Right hindlimb (tissue), 1 donor: ENCODE measurements around the gene TNKS1BP1.

Experiments
- DNase-seq: peaks from one replicate; pipeline ENCODE4 v3.0.0-alpha.2; 2018

TNKS1BP1 gene

GRCh38 chr11:57251491-57252104, 73.2 kb downstream of the TNKS1BP1 start:
- DNase-seq = no peak

DNA sequence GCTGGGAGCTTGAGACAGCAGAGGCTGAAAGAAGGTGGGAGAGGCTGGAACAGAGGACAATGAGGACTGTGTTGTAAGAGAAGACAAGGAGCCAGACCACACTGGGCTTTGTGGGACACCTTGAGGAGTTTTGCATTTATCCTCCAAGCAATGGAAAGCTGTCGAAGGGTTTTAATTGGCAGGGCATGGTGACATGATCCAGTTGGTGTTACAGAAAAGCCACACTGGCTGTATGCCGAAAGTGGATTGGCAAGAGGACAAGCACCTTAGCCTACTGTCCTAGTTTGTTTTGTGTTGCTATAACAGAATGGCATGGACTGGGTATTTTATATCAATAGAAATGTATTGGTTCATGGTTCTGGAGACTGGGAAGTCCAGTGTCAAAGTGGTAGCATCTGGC, 73.7 kb downstream of the TNKS1BP1 start:
- no peak for DNase-seq
